Neural crest cell (in vitro differentiated cells): ENCODE results near the gene TMTC4. TPM values are rescaled to one million over a fixed set of nuclear protein-coding genes. Genes with fewer than 3 reads are reported as not detected.
A peak's percentile ranks its signal among the peaks of the same experiment; 100 is the strongest.

ENCODE experiments used
- DNase-seq: peaks from one replicate; pipeline ENCODE4 v3.0.0; 2021; ENCODE audit warnings: low read depth, mixed read lengths, low spot score
- H3K27ac Mint-ChIP-seq: one replicate; pipeline ENCODE4 v1.8.0; 2021; ENCODE audit warnings: mild to moderate bottlenecking, mixed read lengths; ENCODE audit not compliant: unreplicated experiment
- H3K27me3 Mint-ChIP-seq: 2 replicates; pipeline ENCODE4 v1.8.0; 2021; ENCODE audit warnings: low read depth, mild to moderate bottlenecking, mixed read lengths
- H3K36me3 Mint-ChIP-seq: 2 replicates; pipeline ENCODE4 v1.8.0; 2021; ENCODE audit warnings: low read depth, mild to moderate bottlenecking, mixed read lengths
- H3K4me1 Mint-ChIP-seq: 2 replicates; pipeline ENCODE4 v1.8.0; 2021; ENCODE audit warnings: mixed read lengths
- H3K4me3 Mint-ChIP-seq: one replicate; pipeline ENCODE4 v1.8.0; 2021; ENCODE audit warnings: mild to moderate bottlenecking, mixed read lengths
- H3K9me3 Mint-ChIP-seq: 2 replicates; pipeline ENCODE4 v1.8.0; 2021; ENCODE audit warnings: mixed read lengths
- total RNA-seq: library from RNA; stranded (reverse); gene quantifications from 2 replicates; pipeline ENCODE4 v1.2.1, GENCODE V29; 2021
- TF ChIP-seq, protein P1 (sequence below): fragments of 200-600 bp; sonication (generic); conservative IDR thresholded peaks from 2 replicates; pipeline ENCODE4 v1.5.0; 2021; ENCODE audit warnings: antibody characterized with exemption, mild to moderate bottlenecking

Gene TMTC4
- total RNA-seq, 1 donor from 2014 or later, result 51.7 TPM

- Mint-ChIP-seq H3K27me3 (no peaks in the 10 kb centered on the region), H3K27ac (no peak overlapping the region), H3K36me3 (peaks cover 6% of the 10 kb centered on the region), H3K4me1 (peaks cover 9% of the 10 kb centered on the region), H3K4me3 (no peak overlapping the region), H3K9me3 (no peaks in the 10 kb centered on the region)
- TF ChIP-seq, protein P1, sequence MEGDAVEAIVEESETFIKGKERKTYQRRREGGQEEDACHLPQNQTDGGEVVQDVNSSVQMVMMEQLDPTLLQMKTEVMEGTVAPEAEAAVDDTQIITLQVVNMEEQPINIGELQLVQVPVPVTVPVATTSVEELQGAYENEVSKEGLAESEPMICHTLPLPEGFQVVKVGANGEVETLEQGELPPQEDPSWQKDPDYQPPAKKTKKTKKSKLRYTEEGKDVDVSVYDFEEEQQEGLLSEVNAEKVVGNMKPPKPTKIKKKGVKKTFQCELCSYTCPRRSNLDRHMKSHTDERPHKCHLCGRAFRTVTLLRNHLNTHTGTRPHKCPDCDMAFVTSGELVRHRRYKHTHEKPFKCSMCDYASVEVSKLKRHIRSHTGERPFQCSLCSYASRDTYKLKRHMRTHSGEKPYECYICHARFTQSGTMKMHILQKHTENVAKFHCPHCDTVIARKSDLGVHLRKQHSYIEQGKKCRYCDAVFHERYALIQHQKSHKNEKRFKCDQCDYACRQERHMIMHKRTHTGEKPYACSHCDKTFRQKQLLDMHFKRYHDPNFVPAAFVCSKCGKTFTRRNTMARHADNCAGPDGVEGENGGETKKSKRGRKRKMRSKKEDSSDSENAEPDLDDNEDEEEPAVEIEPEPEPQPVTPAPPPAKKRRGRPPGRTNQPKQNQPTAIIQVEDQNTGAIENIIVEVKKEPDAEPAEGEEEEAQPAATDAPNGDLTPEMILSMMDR, result no peak
- no peak for DNase-seq
Observed at GRCh38 chr13:100601716-100602115, 72.9 kb downstream of the TMTC4 start.

DNA sequence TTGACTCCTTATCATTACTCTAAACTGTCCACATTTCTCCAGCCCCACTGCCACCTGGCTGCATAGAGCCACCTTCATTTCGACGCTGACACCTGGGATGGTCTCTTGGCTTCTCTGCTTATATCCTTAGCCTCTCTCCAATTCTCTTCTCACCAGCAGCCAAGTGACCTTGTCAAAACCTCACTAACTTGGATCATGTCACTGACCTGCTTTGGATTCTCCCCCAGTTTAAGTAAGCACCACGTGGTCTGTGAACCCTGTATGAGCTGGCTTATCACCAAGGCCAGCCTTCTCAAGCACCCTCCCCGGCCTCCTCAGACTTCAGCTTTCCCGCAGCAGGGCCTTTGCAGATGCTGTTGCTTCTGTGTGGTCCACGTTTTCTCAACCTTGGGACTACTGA lies 73.7 kb downstream of the TMTC4 start:
- Mint-ChIP-seq H3K4me1 (peaks cover 9% of the 10 kb centered on the region), H3K4me3 (no peak overlapping the region), H3K27me3 (no peaks in the 10 kb centered on the region), H3K36me3 (peaks cover 6% of the 10 kb centered on the region), H3K9me3 (no peaks in the 10 kb centered on the region), H3K27ac (no peak overlapping the region)
- TF ChIP-seq, protein P1, result no peak
- no peak for DNase-seq

GRCh38 chr13:100600461-100600860 lies 74.1 kb downstream of the TMTC4 start:
- no peak for DNase-seq
- no peaks in the 10 kb centered on the region for H3K27me3 Mint-ChIP-seq
- no peak overlapping the region for H3K27ac Mint-ChIP-seq
- TF ChIP-seq, protein P1, result no peak
- no peak overlapping the region for H3K4me3 Mint-ChIP-seq
- no peaks in the 10 kb centered on the region for H3K9me3 Mint-ChIP-seq
- peaks cover 9% of the 10 kb centered on the region for H3K4me1 Mint-ChIP-seq
- H3K36me3 Mint-ChIP-seq, result peaks cover 6% of the 10 kb centered on the region

DNA sequence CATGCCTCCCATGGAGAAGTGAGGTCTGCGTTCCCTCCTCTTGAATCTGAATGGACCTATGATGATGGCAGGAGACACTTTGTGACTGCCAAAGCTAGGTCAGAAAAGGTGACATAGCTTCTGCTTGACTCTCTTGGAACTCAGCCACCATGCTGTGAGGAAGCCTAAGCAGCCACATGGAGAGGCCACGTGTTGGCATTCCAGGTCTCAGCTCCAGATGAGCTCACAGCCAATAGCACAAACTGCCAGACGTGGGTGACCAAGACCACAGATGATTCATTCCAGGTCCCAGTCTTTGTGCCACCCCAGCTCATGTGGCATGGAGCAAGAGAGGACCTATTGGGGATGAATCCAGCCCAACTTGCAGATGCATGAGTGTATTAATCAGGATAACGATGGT lies 77.3 kb downstream of the TMTC4 start:
- Mint-ChIP-seq H3K27me3 (no peaks in the 10 kb centered on the region), H3K9me3 (no peaks in the 10 kb centered on the region), H3K27ac (no peak overlapping the region), H3K36me3 (no peaks in the 10 kb centered on the region), H3K4me3 (no peak overlapping the region), H3K4me1 (peaks cover under 1% of the 10 kb centered on the region)
- DNase-seq, result no peak
- TF ChIP-seq, protein P1, result no peak

DNA sequence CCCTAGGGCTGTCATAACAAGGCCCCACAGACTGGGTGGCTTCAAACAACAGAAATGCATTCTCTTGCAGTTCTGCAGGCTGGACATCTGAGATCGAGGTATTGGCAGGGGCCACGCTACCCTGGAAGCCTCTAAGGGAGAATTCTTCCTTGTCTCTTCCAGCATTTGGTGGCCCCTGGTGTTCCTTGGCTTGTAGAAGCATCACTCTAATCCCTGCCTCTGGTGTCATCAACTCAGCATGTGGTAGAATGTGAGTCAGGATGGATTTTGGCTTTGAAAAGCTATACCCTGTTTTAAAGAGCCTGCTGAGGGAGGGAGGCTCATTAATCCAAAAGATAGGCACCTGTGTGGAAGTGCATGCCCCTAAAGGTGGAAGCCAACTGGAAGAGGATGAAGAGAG lies 78.1 kb downstream of the TMTC4 start:
- Mint-ChIP-seq H3K27me3 (no peaks in the 10 kb centered on the region), H3K9me3 (no peaks in the 10 kb centered on the region), H3K27ac (no peak overlapping the region), H3K4me1 (no peaks in the 10 kb centered on the region), H3K36me3 (no peaks in the 10 kb centered on the region), H3K4me3 (no peak overlapping the region)
- no peak for DNase-seq
- TF ChIP-seq, protein P1, result no peak

DNA sequence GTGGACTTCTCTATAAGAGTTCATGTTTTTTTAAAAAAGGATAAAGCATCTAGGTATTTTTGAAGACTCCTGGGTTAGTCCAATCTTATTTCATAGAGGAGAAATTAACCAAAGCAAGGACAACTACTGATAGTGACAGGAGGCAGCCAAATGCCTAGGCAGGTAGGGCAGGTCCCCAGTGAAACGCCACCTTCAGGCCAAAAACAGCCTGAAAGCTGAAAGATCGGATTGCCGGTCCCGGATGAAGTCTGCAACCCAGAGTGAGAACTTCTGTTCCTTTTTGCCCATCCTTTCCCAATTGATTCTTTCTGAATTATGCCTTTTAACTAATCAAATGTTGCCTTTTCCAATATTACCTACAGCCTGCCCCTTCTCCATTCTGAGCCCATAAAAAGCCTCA lies 79.9 kb downstream of the TMTC4 start:
- Mint-ChIP-seq H3K36me3 (no peaks in the 10 kb centered on the region), H3K27ac (no peak overlapping the region), H3K4me1 (no peaks in the 10 kb centered on the region), H3K9me3 (no peaks in the 10 kb centered on the region), H3K4me3 (no peak overlapping the region), H3K27me3 (no peaks in the 10 kb centered on the region)
- no peak for DNase-seq
- TF ChIP-seq, protein P1, result peak; percentile 57
